GM12892 (cell line): Measurements from ENCODE around the gene ADRB1.

Source experiments
- DNase-seq: peaks from one replicate; pipeline ENCODE4 v3.0.0; 2011; ENCODE audit not compliant: insufficient read length
- FAIRE-seq: peaks from 2 replicates; lab custom pipeline; 2011; peaks lifted over from hg19 to GRCh38; lab: Jason Lieb, UNC
- POLR2A ChIP-seq: IDR thresholded peaks from 2 replicates; pipeline ENCODE4 v1.6.1; 2011; ENCODE audit warnings: low read depth, low read length, control low read depth
- POLR2AphosphoS5 ChIP-seq: IDR thresholded peaks from 2 replicates; pipeline ENCODE4 v1.6.1; 2011; ENCODE audit warnings: low read depth, low read length, control low read depth
- TAF1 ChIP-seq: IDR thresholded peaks from 2 replicates; pipeline ENCODE4 v1.6.1; 2011; ENCODE audit warnings: low read depth, mild to moderate bottlenecking, control low read depth, low read length, borderline replicate concordance

ADRB1 gene

GRCh38 chr10:114044247-114045135 is 825 bp downstream of the ADRB1 start:
- TF ChIP-seq POLR2AphosphoS5 (no peak), POLR2A (no peak), TAF1 (no peak)
- FAIRE-seq, result no peak
- no peak for DNase-seq

- TF ChIP-seq POLR2A, result no peak
- FAIRE-seq (no peak), DNase-seq (no peak)
Measured at GRCh38 chr10:114045136-114046086, 1.7 kb downstream of the ADRB1 start.

- TF ChIP-seq POLR2A, result no peak
- DNase-seq, result no peak
- no peak for FAIRE-seq
Measured at GRCh38 chr10:114046087-114046458, 2.4 kb downstream of the ADRB1 start.

GRCh38 chr10:114048472-114048871 is 4.8 kb downstream of the ADRB1 start:
- DNase-seq, result no peak
- TF ChIP-seq TAF1 (no peak), POLR2A (no peak), POLR2AphosphoS5 (no peak)

GRCh38 chr10:114051714-114052113 is 8.0 kb downstream of the ADRB1 start:
- no peak for TF ChIP-seq POLR2AphosphoS5
- no peak for TF ChIP-seq POLR2A
- no peak for TF ChIP-seq TAF1
- DNase-seq (no peak), FAIRE-seq (no peak)

More at GRCh38 chr10:114048472-114048871, 4.8 kb downstream of the ADRB1 start:
- FAIRE-seq, result peak; percentile 50

DNA sequence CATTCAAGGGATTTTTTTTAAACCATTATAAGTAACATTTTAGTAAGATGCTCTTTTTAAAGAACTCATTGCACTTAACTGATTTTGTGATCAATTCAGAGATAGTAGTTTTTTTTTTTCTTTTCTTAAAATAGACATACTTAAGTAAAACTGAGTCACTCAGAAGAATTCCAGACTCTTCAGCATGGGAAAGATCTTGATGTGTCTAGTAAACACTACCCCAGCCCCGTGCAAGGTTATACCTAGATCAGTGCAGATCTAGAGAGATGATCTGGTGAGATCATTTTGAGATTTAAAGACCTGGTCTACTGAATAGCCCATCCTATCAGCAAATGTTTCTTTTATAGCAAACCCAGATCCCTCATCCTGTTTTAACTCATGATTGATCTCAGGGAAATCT is 8.6 kb downstream of the ADRB1 start:
- FAIRE-seq (no peak), DNase-seq (no peak)
- TF ChIP-seq POLR2A (no peak), TAF1 (no peak), POLR2AphosphoS5 (no peak)

GRCh38 chr10:114053946-114054345 is 10.3 kb downstream of the ADRB1 start:
- FAIRE-seq, result no peak
- TF ChIP-seq POLR2AphosphoS5, result no peak
- TF ChIP-seq TAF1, result no peak
- no peak for TF ChIP-seq POLR2A
- DNase-seq, result no peak

- TF ChIP-seq POLR2A, result no peak
- no peak for TF ChIP-seq TAF1
- no peak for TF ChIP-seq POLR2AphosphoS5
- FAIRE-seq (no peak), DNase-seq (no peak)
Measured at GRCh38 chr10:114057855-114058254, 14.2 kb downstream of the ADRB1 start.

DNA sequence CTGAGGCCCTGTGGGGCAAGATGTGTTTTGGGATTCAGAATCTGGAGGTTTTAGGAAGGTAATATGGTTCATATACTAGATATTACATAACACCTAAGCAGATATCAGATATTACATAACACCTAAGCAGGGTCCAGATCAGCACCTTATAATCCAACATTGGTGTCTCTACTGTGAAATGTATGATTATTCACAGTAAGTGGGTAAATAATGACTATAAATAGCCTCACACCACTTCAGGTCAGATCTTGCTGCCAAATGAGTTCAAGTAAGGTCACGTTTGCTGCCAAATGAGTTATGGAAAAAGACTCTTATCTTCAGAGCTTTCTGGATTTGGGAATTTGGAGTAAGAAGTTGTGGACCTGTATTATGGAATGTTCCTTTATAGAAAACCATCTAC is 14.6 kb downstream of the ADRB1 start:
- DNase-seq, result no peak

DNA sequence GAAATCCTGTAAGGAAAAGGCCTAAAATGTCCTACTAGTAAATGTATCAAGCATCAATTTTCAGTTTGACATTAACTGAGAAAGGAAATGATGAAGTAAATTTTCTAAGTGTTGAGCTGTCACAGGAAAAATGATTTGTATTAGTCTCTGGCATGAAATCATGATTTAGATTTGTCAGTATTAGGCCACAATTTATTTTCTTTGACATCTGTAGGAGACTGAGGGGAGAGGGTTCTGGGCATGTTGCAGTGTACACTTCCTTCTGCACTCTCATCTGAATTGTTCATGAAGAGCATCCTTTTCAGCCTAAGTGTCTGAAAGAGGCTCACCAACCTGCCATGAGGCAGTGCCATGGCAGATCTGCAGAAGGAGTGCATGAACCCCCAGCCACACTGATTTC is 15.9 kb downstream of the ADRB1 start:
- FAIRE-seq (no peak), DNase-seq (no peak)
- TF ChIP-seq POLR2A (no peak), TAF1 (no peak), POLR2AphosphoS5 (no peak)

More for the DNA sequence above, 14.6 kb downstream of the ADRB1 start:
- FAIRE-seq, result peak; percentile 40
- TF ChIP-seq POLR2A, result no peak
- no peak for TF ChIP-seq POLR2AphosphoS5
- no peak for TF ChIP-seq TAF1

DNA sequence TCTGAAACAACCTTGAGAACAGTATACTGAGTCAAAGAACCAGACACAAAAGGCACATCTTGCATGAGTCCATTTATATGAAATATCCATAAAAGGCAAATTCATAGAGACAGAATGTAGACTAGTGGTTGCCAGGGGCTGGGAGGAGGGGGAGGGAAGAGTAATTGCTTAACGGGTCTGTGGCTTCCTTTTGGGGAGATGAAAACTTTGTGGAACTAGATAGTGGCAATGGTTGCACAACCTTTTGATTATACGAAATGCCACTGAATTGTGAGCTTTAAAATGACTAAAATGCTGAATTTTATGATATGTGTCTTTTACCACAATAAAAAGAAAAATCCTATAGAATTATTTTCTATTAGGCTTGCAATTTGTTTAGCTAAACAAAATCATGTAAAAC is 16.8 kb downstream of the ADRB1 start:
- TF ChIP-seq POLR2A (no peak), POLR2AphosphoS5 (no peak), TAF1 (no peak)
- DNase-seq, result no peak
- peak; percentile 14 for FAIRE-seq
